Measurements from ENCODE around the gene GPATCH4.
"Not testable (repeated sequence)": the region's sequence is repeated elsewhere in the genome, so short reads cannot be mapped to it uniquely, and the experiment has no call there.

Gene GPATCH4

GRCh38 chr1:156625436-156626078 is 24.3 kb upstream of the GPATCH4 start:
- DNase-seq, result no peak

GRCh38 chr1:156624814-156625435 is 23.6 kb upstream of the GPATCH4 start:
- no peak for DNase-seq

GRCh38 chr1:156623946-156624813 is 22.9 kb upstream of the GPATCH4 start:
- DNase-seq, result peak; percentile 26

- no peak for DNase-seq
Measured at GRCh38 chr1:156622581-156623297, 21.5 kb upstream of the GPATCH4 start.

GRCh38 chr1:156619582-156619955 is 18.3 kb upstream of the GPATCH4 start:
- DNase-seq, result no peak

DNA sequence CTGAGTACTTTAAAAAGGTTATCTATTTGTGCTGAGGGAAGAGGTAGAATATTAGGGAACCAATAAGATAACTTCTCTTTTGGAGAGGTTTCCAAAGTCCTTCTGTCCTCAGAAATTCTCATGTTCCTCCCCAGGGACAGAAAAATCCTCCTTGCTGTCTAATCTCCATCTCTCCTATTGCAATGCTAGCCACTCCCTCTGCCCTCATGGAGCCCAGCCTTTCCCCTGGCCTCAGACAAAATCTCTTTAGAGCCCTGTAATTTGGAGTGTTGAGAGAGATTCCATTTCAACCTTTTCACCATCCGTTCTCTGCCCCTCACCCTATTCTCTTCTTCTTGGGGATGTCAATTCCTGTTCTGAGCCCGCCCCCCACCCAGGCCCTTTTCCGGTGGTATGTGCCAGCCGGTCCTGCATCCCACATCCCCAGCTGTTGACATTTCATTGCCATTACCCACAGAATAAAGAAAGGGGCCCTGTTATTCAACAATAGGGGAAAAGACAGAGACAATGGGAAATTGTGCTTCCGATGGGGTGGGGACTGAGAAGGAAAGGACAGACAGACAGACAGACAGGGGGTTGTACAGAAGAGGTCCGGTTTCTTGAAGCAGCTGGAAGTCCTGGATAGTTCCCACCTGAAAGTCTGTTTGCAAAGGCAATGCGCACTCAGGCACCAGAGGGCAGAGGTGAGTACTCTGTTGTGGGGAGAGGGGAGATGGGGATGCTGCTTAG is 17.7 kb upstream of the GPATCH4 start, which contains the start of gene HAPLN2:
TSS of gene HAPLN2 (plus strand) at position 563 of the 729 bp plus-strand sequence. CDS start 4,076 bp downstream, outside the sequence.
- DNase-seq, result peak; percentile 16

- peak; percentile 14 for DNase-seq
Measured at GRCh38 chr1:156616463-156616862, 15.2 kb upstream of the GPATCH4 start.

DNA sequence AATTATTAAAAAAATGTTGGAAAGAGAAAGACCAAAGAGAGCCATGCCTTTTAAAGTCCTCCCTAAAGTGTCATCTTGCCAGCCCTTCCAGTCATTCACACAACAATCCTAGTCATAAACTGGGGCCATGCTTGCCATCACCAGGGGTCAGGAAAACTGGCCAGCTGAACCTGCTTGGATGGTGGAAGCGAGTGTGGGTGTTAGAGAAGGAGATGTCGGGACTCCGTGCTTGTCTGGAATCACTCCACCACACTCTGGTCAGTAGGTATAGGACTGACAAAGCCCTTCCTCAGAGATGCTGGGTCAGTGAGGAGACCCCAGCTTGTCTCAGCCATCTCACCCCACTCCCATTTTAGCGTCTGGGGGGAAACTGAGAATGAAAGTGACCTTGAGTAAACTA is 14.7 kb upstream of the GPATCH4 start:
- no peak for DNase-seq

GRCh38 chr1:156612666-156613065 is 11.4 kb upstream of the GPATCH4 start:
- no peak for DNase-seq

GRCh38 chr1:156610072-156610471 is 8.8 kb upstream of the GPATCH4 start:
- DNase-seq, result not testable (repeated sequence)

GRCh38 chr1:156608981-156609380 is 7.7 kb upstream of the GPATCH4 start:
- peak; percentile 35 for DNase-seq

DNA sequence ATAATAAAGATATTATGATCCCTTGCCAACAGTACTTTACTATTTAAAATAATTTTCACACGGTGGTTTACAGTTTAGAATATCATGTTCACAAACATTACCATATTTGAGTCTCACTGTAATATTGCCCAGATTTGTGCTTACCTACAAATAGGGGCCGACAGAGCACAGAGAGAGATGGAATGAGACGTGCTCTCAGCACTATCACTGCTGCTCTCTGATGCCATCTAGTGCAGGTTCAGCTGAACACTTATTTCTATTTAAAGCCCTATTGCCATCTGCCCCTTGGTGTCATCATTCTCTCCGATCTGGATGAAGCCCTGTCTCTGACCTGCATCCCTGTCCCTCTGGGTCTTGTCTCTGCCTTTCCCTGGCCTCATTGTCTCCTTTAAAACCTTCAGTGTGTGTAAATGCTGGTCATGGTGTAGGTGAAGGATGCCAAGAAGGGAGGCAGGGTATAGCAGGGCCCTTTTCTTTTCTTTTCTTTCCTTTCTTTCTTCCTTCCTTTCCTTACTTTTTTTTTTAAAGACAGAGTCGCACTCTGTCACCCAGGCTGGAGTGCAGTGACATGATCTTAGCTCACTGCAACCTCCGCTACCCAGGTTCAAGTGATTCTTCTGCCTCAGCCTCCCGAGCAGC is 6.9 kb upstream of the GPATCH4 start:
- peak; percentile 55 for DNase-seq

DNA sequence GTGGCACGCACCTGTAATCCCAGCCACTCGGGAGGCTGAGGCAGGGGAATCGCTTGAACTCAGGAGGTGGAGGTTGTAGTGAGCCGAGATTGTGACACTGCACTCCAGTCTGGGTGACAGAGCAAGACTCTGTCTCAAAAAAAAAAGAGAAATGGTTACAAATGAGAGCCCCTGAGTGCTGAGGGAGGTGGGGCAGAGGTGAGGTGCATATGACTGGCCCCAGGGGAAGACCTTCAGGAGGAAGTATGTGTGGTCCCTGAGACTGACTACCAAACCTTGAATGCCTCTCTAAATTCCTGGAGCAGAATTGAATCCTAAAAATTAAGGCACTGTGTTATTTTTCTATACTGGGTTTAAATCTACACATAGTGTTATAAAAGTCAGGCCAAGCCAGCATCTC is 6.1 kb upstream of the GPATCH4 start:
- DNase-seq, result not testable (repeated sequence)

- DNase-seq, result no peak
Measured at GRCh38 chr1:156602557-156602993, 1.3 kb upstream of the GPATCH4 start.

GRCh38 chr1:156601892-156602291 is 613 bp upstream of the GPATCH4 start:
- DNase-seq, result no peak

- DNase-seq, result no peak
Measured at GRCh38 chr1:156600733-156601121, 552 bp downstream of the GPATCH4 start.

- DNase-seq, result no peak
Measured at GRCh38 chr1:156599811-156600210, 1.5 kb downstream of the GPATCH4 start.

GRCh38 chr1:156598731-156599432 is 2.4 kb downstream of the GPATCH4 start:
- DNase-seq, result no peak

DNA sequence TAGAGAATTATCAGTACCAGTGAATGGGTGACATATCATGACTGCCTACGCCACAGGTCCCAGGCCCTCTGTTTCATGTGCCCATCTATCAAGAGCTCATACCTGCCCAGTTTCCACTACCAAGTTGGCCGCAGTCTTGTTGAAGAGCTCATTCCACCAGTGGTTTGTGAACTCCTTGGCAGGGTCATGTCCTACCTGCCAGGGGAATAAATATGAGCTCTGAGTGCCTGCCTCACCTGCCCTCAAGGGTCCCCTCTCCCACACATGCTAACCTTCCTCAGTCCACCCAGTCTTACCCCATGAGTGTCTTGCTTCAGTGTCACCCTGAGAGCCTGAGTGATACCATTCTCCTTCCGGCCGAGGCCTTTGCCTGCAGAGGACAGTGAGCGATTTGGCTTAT is 3.2 kb downstream of the GPATCH4 start:
- no peak for DNase-seq

- no peak for DNase-seq
Measured at GRCh38 chr1:156596426-156596825, 4.9 kb downstream of the GPATCH4 start.

DNA sequence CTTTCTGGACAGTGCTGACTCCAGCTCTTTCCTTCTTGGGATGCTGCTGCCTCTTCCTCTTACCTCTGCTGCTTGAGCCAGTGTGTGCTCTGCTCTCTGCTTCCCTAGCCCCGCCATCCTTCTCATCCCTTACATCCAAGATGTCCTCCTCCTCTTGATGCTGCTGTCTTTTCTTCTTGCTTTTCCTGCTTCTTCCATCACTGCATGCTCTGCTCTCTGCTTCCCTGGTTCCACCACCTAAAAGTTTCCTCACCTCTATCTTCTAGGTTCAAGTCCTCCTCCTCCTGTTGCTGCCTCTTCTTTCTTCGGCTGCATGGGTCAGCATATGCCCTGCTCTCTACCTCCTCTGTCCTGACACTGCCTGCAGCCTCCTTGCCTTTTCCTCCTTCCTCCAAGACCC is 6.3 kb downstream of the GPATCH4 start:
- DNase-seq, result no peak

All from NCI-H774 (cell line).